Effector CD4-positive, alpha-beta T cell (primary cell): Measurements from ENCODE around the gene PRKCB.

Source experiments
- DNase-seq: peaks from one replicate; pipeline ENCODE4 v3.0.0-alpha.2; 2020
- total RNA-seq: gene quantifications from one replicate; lab custom pipeline; 2026; lab: John Stamatoyannopoulos, UW

PRKCB gene
- total RNA-seq, result 208 reads per million, percentile 93 among the genes with 10 or more reads in this experiment

- peak; percentile 87 for DNase-seq
Measured at GRCh38 chr16:23835390-23836077, at the start of gene PRKCB. Gene PRKCB, plus strand, starts transcription at chr16:23835983.

DNA sequence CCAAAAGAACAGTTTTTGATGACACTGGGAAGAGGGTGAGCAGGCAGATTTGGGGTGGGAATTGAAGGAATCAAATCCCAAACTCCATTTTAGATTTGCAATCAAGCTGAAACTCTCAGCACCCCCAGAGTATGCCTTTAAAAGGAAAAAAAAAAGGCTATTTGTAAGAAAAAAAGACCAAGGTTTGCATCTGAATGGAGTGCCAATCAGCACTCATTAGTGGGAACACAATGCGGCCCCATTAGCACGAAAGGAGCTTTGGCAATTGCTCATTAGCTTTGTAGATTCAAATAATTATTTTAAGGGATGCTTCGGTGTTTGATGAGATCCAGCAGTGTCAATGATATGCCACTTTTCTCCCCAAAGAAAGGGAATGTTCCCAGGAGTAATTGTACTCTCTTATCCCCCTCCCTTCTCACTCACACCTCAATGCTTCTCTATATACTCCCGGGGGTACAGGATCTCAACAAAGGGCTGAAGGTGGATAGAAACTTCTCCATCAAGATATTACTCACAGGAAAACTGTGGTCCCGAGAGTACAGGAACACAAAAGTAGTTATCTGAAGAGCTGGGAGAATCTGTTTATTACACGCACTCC lies 48.7 kb upstream of the PRKCB start:
- no peak for DNase-seq

DNA sequence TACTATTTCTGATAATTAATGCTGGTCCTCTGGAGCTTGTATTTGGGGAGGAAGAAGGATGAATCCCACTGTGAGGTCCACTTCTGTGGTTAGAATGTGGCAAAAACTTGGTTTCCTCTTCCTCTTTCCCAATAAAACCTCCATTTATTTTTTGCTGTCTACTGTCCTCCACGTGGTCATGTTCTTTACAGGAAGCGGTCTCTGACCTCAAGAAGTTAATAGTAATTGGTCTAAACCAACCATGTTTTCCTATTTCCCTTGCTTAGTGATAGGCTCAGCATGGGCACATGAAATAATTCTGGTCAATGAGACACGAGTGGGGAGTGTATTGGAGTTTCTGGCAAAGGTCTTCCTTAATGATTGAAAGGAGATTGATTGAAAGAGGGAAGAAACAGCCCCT lies 47.1 kb upstream of the PRKCB start:
- DNase-seq, result no peak

DNA sequence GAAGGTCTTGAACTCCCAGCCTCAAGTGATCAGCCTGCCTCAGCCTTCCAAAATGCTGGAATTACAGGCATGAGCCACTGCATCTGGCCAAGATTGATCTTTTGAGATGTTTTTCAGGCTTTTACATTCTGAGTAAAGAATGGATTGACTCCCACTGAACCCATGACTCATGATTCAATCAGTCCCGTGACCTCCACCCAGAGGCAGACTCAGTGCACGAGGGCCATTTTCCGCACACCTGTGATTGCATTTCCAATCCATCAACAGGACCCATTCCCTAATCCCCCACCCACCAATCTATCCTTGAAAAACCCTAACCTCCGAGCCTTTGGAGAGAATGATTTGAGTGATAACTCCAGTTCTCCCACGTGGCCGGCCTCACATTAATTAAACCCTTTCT lies 40.4 kb upstream of the PRKCB start:
- no peak for DNase-seq

DNA sequence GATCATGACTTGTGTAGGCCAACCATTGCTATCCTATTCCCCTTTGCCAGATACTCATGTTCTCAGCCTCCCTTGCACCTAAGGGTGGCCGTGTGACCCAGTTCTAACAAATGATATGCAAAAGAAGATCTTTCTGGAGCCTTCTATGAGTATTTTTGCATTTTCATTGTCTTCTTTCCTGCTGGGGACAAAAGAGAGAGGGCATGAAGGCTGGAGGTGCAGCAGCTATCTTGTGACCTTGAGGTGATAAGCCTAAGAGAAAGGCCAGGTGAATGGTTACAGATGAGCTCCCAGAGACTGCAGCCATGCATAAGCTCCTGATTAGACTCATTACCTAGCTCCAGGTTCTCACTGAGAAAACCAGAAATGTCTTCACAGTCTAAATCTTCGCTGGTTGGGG lies 38.8 kb upstream of the PRKCB start:
- DNase-seq, result no peak

GRCh38 chr16:23801378-23801777 lies 34.4 kb upstream of the PRKCB start:
- peak; percentile 76 for DNase-seq

DNA sequence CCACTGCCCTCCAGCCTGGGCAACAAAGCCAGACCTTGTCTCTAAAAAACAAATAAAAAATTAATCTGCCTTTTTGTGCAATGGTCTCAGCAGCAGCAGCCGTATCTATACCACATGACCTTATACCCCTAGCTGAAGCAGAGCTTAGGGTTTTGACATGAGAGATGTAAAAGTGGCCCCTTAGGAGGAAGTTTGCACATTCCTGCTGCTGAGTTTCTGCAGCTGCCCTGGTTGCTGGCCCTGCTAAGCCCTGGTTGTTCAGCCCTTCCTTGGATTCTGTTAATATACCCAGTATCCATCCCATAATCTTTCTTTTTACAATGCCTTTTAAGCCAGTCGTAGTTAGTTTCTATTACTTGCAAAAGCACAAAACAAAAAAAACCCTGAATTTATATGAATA lies 33.0 kb upstream of the PRKCB start:
- DNase-seq, result no peak

- DNase-seq, result peak; percentile 65
Measured at GRCh38 chr16:23803591-23804123, 32.1 kb upstream of the PRKCB start.

DNA sequence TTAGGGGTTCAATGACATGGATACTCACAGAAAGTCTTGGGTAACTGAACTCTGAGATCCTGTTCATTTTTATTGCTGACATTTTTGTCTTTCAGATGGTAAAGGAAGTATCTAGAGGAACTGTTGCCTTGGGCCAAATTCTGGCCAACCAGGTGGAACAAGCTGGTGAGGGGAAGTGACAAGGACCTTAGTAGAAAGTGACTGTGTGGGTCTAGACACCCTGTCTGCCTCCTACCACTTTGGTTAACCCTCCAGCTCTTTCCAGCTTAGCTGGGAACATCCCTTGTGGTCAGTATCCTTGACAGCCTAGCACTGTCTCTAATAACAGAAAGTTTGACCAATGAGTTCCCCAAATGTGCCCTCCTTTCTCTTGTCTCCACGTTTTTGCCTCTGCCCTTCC lies 28.8 kb upstream of the PRKCB start:
- no peak for DNase-seq

DNA sequence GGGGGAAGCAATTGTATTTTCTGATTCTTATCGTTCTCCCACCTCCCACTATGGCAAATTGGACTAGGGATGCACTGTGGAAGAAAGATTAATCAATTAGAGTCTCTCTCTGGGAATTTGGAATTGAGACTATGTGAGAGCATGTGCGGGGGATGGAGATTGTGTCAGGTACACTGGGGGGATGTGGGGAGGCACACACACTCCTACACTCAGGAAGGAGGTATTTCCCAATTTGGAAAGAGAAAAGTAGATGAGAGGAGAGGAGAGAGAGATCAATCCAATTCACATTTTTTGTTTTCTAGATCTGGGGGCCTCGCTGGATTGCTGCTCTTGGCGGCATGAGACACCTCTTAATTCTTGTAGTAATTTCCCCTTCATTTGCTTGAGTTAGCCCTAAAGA lies 14.3 kb upstream of the PRKCB start:
- DNase-seq, result no peak

DNA sequence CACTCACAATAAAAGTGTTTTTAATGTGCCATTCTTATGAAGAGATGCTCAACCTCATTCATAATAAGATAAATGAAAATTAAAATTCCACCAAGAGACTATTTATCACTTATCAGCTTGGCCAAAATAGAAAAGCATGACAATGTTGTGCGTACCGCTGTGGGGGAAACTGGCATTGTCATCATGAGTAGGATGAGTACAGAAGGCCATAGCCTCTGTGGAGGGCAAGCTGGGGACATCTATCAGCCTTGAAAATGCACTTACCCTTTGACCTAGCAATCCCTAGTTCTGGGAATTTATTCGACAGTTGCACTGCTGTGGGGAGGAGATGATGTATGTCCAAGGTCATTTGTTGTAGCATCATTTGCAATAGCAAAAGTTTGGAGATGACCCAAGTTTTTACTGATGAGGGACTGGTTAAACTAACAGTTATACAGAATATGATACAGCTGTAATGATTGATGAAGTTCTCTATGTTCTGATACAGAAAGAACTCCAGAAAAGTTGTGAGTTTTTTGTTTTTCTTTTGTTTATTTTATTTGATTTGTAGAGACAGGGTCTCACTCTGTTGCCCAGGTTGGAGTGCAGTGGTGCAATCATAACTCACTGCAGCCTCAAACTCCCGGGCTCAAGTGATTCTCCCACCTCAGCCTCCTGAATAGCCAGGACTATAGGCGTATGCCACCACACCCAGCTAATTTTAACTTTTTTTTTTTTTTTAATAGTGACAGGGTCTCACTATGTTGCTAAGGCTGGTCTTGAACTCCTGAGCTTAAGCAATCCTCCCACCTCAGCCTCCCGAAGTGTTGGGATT lies 13.7 kb upstream of the PRKCB start:
- no peak for DNase-seq

DNA sequence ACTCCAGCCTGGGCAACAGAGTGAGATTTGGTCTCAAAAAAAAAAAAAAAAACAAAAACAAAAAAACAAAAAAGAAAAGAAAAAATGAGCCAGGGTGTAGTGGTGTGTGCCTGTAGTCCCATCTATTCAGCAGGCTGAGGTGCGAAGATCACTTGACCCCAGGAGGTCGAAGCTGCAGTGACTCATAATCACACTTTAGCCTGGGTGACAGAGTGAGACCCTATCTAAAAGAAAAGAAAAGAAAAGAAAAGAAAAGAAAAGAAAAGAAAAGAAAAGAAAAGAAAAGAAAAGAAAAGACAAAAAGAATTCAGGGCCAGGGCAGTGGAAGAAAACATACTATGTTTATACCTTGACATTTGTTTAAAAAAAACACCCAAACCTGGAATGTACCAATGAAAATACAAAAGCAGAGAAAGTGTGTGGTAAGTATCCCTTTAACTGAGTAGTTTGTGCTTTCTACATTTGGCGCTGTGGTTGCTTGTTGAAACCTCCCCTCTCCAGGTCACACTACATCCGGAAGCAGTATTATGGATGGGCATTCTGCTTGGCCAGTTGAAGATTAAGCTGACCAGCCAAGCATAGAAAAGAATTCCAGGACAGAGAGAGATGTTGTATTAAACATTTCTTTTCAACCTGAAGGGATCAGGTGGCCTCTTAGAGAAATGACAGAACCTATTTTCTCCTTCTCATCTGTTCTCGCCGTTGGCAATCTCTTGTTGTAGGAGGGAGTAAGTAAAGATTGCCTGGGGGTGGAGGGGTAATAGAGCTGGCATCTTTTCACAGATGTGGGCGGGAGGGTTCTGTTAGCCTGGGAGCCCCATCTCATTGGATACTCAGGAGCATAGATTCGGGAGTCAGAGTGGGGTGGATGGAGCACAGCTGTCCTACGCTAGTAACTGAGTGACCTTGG lies 12.1 kb upstream of the PRKCB start:
- DNase-seq, result no peak

- no peak for DNase-seq
Measured at GRCh38 chr16:23824909-23825308, 10.9 kb upstream of the PRKCB start.

- no peak for DNase-seq
Measured at GRCh38 chr16:23826528-23827045, 9.2 kb upstream of the PRKCB start.

- DNase-seq, result no peak
Measured at GRCh38 chr16:23827057-23827456, 8.7 kb upstream of the PRKCB start.

- no peak for DNase-seq
Measured at GRCh38 chr16:23829454-23829853, 6.3 kb upstream of the PRKCB start.

- DNase-seq, result no peak
Measured at GRCh38 chr16:23830276-23830675, 5.5 kb upstream of the PRKCB start.

DNA sequence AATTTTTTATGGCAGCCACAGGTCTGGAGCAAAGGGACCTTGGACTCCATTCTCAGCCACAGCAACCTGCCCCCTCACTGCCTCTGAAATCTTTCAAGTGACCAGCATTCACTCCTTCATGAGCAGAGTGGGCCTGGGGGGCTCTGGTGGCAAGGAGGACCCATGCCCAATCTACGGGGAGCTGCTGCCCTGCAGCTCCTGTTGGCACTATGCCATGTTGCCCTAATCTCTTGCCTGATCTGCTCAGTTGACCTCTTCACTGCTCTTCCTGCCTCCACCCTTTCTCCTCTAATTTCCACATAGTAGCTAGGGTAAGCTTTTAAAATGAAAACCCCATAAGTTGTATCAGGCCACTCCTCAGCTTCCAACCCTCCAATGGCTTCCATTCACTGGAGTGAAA lies 2.9 kb upstream of the PRKCB start:
- DNase-seq, result no peak

DNA sequence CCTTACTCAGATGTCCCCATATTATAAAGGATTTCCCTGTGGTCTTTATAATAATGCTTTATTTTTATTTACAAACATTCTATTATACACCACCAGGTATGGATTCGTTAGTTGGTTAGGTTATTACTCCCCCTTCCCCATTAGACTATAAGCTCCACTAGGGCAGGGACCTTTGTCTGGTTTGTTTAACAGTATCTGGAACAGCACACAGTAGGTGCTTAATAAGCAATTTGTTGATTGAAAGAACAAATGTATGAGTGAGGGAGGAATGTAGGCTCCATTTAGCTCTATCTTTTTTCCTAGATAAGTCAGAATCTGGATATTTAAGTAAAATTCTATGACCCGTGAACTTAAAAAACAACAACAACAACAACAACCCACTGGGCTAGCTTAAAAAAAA lies 2.3 kb upstream of the PRKCB start:
- DNase-seq, result no peak

GRCh38 chr16:23833960-23834685 lies 1.7 kb upstream of the PRKCB start:
- no peak for DNase-seq

- DNase-seq, result no peak
Measured at GRCh38 chr16:23836078-23836403, 258 bp downstream of the PRKCB start.
